ENCODE results near the gene PANX3.
A peak's percentile ranks its signal among the peaks of the same experiment; 100 is the strongest.

PANX3 gene

DNA sequence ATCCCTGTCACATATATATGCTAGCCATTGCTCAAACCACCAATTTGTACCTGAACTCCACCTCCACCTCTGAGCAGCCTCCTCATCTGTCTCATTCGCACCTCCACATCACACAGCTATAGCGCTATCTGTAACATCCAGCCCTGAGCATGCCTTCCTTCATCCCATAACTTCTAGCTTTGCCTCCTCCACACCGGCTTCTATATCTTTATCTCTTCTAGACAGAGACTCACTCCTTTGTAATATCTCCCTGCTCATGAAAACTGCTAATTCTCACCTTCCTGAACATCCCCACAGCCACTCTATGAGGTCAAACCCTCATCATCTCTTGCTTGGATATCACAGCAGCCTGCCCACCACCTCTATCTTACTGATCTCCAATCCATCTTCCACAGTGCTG lies 56.4 kb downstream of the PANX3 start:
- H3K9me3 ChIP-seq (ENCODE audit: control extremely low read depth in 1 of 5, control insufficient read depth in 4 of 5, insufficient read depth in 2 of 5, low read depth in 1 of 5, low read length in 4 of 5): no peaks in the 10 kb centered on the region
- H3K27ac ChIP-seq (ENCODE audit: insufficient read depth in 1 of 2, low read depth in 1 of 2, low read length in 2 of 2, poor library complexity in 1 of 2, severe bottlenecking in 2 of 2): no peak overlapping the region
- peaks cover 22 to 33% (median 28%) of the 10 kb centered on the region in 4 experiments for H3K4me1 ChIP-seq (ENCODE audit: control extremely low read depth in 1 of 4, control insufficient read depth in 4 of 4, insufficient read depth in 4 of 4, low read length in 3 of 4)
- ChIA-PET CTCF (interaction anchor here (1.0 to 1.6 kb wide), 4 partner anchors 47 to 209 kb away, joined by 3 to 8 read pairs (median 4); no protein-coding TSS in a partner anchor), POLR2A (no interaction called here)
- H3K36me3 ChIP-seq (ENCODE audit: control insufficient read depth in 4 of 4, insufficient read depth in 4 of 4, low read length in 3 of 4): peaks cover 3 to 16% (median 4%) of the 10 kb centered on the region in 4 experiments
- H3K27me3 ChIP-seq (replicated peaks in 2 of 5; ENCODE audit: control insufficient read depth in 4 of 5, insufficient read depth in 5 of 5, low read length in 4 of 5): no peaks in the 10 kb centered on the region
- H3K4me3 ChIP-seq (ENCODE audit: control insufficient read depth in 1 of 7, extremely low read depth in 1 of 7, insufficient read depth in 4 of 7, low read depth in 2 of 7, low read length in 6 of 7): no peak overlapping the region
- WGBS (ENCODE audit: insufficient coverage): 89% methylated on average over 3 of the region's 3 CpGs
- no peak for DNase-seq

DNA sequence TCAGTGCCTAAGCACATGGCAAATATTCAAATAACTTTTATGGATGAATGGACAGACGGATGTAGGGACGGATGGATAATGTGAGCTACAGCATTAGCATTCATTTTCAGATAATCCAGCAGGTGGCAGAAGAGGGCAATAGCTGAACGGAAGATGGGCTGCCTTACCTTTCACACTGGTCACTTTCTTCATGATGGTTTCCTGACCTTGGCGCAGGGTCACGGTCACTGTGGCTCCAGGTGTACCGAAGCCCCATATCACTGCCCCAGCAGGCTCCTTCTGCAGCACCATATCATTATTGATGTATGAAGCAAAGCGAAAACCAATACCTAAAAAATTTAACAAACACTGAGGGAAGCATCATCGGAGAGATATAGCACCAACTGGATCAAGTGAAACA lies 58.0 kb downstream of the PANX3 start:
- ChIA-PET POLR2A (interaction anchor here (0.5 kb wide), 1 partner anchor 129 kb away, joined by 3 read pairs; no protein-coding TSS in a partner anchor), CTCF (interaction anchor here (0.9 to 7.0 kb wide), 27 partner anchors 9 to 471 kb away, joined by 3 to 139 read pairs (median 8); partner anchors contain the start of genes ESAM, MSANTD2, ROBO3 and VSIG2)
- Histone ChIP-seq H3K4me1 (ENCODE audit: control extremely low read depth in 1 of 4, control insufficient read depth in 4 of 4, insufficient read depth in 4 of 4, low read length in 3 of 4) (peaks cover 28 to 42% (median 37%) of the 10 kb centered on the region in 4 experiments), H3K9me3 (ENCODE audit: control extremely low read depth in 1 of 5, control insufficient read depth in 4 of 5, insufficient read depth in 2 of 5, low read depth in 1 of 5, low read length in 4 of 5) (no peaks in the 10 kb centered on the region), H3K4me3 (ENCODE audit: control insufficient read depth in 1 of 7, extremely low read depth in 1 of 7, insufficient read depth in 4 of 7, low read depth in 2 of 7, low read length in 6 of 7) (no peak overlapping the region), H3K36me3 (ENCODE audit: control insufficient read depth in 4 of 4, insufficient read depth in 4 of 4, low read length in 3 of 4) (peaks cover 3 to 16% (median 4%) of the 10 kb centered on the region in 4 experiments), H3K27ac (ENCODE audit: insufficient read depth in 1 of 2, low read depth in 1 of 2, low read length in 2 of 2, poor library complexity in 1 of 2, severe bottlenecking in 2 of 2) (no peak overlapping the region), H3K27me3 (replicated peaks in 2 of 5; ENCODE audit: control insufficient read depth in 4 of 5, insufficient read depth in 5 of 5, low read length in 4 of 5) (no peaks in the 10 kb centered on the region)
- DNase-seq: peak; percentile 38 to 66 (median 57)
- 17% methylated on average over 5 of the region's 8 CpGs for WGBS (ENCODE audit: insufficient coverage)
